22Rv1 (cell line): ENCODE results near the gene GRM7.

ENCODE experiments used
- H3K27ac ChIP-seq: fragments of 450-650 bp; 2 replicates; pipeline ENCODE4 v1.5.1; 2017
- ZFX ChIP-seq: fragments of 450-650 bp; IDR thresholded peaks from 2 replicates; pipeline ENCODE4 v1.6.1; 2017; ENCODE audit warnings: antibody characterized with exemption, borderline replicate concordance
- TF ChIP-seq, protein P1 (sequence below): fragments of 450-650 bp; IDR thresholded peaks from 2 replicates; pipeline ENCODE4 v1.5.1; 2017; ENCODE audit warnings: mild to moderate bottlenecking

The GRM7 gene

DNA sequence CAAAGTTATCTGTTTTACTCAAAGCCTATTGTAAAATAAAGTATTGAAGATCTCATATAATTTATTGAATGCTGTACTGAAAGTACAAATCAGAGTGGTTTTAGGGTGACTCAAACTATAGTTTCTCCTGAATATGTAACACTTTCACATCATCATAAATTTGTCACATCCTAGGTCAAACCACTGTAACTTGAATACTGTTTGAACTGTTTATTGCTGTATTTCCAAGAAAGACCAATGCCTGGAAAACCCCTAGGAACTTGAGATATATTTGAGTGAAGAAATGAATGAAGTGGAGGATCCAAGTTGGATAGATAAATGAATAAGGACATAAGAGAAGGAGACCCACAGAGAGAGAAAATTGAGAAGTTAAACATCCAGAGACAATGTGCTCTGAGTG is 348.2 kb downstream of the GRM7 start:
- no peak overlapping the region for H3K27ac ChIP-seq
- no peak for TF ChIP-seq ZFX
- TF ChIP-seq, protein P1, sequence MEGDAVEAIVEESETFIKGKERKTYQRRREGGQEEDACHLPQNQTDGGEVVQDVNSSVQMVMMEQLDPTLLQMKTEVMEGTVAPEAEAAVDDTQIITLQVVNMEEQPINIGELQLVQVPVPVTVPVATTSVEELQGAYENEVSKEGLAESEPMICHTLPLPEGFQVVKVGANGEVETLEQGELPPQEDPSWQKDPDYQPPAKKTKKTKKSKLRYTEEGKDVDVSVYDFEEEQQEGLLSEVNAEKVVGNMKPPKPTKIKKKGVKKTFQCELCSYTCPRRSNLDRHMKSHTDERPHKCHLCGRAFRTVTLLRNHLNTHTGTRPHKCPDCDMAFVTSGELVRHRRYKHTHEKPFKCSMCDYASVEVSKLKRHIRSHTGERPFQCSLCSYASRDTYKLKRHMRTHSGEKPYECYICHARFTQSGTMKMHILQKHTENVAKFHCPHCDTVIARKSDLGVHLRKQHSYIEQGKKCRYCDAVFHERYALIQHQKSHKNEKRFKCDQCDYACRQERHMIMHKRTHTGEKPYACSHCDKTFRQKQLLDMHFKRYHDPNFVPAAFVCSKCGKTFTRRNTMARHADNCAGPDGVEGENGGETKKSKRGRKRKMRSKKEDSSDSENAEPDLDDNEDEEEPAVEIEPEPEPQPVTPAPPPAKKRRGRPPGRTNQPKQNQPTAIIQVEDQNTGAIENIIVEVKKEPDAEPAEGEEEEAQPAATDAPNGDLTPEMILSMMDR: no peak

DNA sequence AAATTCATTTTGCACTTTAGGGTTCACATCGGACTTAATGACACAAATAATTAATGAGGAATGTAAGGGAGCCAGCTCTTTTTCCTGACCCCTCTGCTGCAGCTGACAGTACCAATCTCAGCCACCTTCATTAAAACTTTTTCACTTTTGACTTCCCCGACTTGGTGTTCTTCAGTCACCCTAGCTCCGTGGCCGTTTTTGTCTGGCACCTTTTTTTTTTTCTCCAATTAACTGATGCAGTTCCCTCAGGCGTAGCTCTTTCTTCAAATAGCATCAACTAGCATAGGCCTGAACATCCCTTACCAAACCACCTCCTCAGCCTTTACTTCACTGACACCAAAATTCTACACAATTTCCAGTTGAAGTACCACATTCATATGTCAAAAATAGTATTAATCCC is 350.8 kb downstream of the GRM7 start:
- no peak overlapping the region for H3K27ac ChIP-seq
- TF ChIP-seq, protein P1: no peak
- TF ChIP-seq ZFX: no peak

DNA sequence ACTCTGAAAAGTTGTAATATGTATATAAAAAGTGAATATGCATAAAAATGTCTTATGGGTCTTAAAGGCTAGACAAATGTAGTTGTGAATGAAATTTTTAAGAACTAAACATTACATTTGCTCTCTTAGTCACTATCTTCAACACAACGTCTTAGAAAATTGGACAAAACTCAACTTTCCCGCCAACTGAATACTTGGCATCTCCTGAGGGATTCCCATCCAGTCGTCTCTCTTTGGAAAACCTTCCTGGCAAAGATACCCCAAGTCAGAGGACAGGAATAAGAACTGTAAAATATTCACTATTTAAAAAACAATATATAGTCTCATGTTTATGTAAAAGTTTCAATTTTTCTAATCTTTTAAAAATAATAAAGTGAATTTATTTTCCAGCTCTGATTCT is 354.8 kb downstream of the GRM7 start:
- no peak overlapping the region for H3K27ac ChIP-seq
- TF ChIP-seq, protein P1: no peak
- no peak for TF ChIP-seq ZFX

DNA sequence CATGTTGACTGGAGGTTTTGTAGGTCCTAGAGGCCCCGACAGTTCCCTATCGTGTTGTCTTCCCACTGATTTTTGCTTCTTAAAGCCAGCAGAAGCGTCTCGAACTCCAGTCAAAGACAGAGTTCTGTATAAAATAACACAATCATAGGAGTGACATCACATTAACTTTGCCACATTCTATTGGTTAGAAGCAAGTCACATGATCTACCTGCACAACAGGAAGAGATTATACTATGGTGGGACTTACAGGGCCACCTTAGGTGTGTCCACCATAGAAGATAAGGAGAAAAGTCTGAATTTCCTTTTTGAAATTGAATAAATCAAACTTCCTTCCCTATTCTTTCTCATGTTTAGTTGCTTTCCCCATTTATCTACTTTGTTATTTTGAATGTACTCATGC is 365.5 kb downstream of the GRM7 start:
- no peak for TF ChIP-seq ZFX
- TF ChIP-seq, protein P1: no peak
- no peak overlapping the region for H3K27ac ChIP-seq

DNA sequence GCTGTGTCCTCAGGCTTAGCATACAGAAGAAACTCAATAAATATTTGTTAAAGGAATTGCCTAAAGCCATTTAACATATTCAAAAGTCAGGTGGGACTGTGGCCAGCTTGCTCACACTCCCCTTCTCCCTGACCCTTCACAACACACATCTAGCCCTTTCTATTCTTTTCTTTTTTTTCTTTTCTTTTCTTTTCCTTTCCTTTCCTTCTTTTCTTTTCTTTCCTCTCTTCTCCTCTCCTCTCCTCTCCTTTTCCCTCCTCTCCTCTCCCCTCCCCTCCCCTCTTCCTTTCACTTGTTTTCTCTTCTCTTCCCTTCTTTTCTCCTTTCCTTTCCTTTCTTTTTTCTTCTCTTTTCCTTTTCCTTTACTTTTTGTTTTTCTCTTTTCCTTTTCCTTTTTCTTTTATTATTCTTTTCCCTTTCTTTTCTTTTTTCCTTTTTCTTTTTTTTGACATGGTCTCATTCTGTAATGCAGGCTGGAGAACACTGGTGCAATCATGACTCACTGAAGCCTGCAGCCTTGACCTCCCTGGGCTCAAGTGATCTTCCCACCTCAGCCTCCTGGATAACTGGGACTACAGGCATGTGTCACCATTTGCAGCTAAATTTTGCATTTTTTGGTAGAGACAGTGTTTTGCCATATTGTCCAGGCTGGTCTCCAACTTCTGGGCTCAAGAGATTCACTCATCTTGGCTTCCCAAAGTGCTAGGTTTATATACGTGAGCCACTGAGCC is 377.8 kb downstream of the GRM7 start:
- peak overlapping the region; percentile 33; the same call in 1 of the 2 replicates for H3K27ac ChIP-seq
- TF ChIP-seq, protein P1: no peak
- TF ChIP-seq ZFX: no peak

DNA sequence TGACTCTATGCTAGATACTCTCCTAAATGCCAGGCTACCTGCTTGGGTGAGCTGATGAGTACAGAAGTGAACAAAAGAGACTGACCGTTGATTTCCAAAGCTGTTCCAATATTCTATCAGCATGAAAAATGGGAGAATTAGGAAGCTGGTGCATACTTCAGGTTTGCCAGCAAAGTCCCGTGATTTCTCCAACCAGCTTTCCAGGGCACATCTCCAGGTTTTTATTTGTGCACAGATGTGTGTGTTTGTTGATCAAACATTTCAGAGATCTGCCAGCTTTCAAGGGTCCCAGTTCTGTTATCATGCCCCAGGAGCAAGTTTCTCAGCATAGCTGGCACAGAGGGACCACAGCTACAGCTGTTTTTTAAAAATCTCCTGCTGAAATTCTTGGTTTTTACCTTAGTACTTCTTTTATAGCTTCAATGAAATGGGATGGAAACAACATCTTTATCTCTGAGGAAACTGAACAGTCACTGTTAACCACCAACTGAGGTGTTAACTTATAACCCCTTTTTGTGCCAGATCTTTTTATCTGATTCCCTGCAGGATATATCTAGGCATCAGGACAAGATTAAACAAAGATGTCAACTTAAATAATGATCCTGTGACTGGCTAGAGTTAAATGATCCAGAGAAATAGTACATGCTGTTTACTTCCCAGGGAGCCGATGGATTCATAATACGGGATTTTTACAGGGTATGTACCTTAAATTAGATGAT is 380.8 kb downstream of the GRM7 start:
- H3K27ac ChIP-seq: no peak overlapping the region; the same call in 1 of the 2 replicates
- no peak for TF ChIP-seq ZFX
- TF ChIP-seq, protein P1: no peak

DNA sequence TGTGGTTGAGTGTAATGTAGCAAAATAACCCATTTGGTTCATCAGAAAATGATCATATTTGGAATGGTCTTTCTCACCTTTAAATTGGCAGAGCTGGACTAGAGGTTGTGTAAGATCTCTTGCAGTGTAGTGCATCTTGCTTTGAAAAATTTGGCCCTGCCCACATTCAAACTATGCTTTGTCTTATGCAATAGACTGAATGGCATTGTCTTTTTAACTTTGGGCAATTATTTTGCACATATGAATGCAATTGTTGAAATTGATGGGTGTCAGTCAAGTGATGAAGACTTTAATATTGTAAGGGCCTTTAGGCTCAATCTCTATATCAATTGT is 381.4 kb downstream of the GRM7 start:
- no peak overlapping the region; the same call in 1 of the 2 replicates for H3K27ac ChIP-seq
- no peak for TF ChIP-seq ZFX
- TF ChIP-seq, protein P1: no peak
